Esophagus muscularis mucosa (tissue), 3 donors: Measurements from ENCODE around the gene GRB2.
"Not testable (repeated sequence)": the region's sequence is repeated elsewhere in the genome, so short reads cannot be mapped to it uniquely, and the experiment has no call there.

Experiments used
- POLR2A ChIP-seq: fragments of 450-650 bp; IDR thresholded peaks from one replicate; pipeline ENCODE4 v1.6.1; 2017; ENCODE audit warnings: antibody characterized with exemption, moderate library complexity, mild to moderate bottlenecking, low read depth
- POLR2AphosphoS5 ChIP-seq, 2 donors: sonication (generic); formaldehyde crosslinking; IDR thresholded peaks; one replicate each; pipeline ENCODE4 v1.6.1; 2017; ENCODE audit warnings: antibody characterized with exemption in 2 of 2
- TF ChIP-seq, protein P1 (sequence below), 3 experiments: fragments of 200-600 bp in 2 of 3; fragments of 450-650 bp in 1 of 3; sonication (generic) in 2 of 3; IDR thresholded peaks; one replicate each; pipeline ENCODE4 v1.5.1; 2017 to 2019; ENCODE audit warnings: antibody characterized with exemption in 3 of 3, mild to moderate bottlenecking in 2 of 3, moderate library complexity in 1 of 3

- TF ChIP-seq, protein P1, sequence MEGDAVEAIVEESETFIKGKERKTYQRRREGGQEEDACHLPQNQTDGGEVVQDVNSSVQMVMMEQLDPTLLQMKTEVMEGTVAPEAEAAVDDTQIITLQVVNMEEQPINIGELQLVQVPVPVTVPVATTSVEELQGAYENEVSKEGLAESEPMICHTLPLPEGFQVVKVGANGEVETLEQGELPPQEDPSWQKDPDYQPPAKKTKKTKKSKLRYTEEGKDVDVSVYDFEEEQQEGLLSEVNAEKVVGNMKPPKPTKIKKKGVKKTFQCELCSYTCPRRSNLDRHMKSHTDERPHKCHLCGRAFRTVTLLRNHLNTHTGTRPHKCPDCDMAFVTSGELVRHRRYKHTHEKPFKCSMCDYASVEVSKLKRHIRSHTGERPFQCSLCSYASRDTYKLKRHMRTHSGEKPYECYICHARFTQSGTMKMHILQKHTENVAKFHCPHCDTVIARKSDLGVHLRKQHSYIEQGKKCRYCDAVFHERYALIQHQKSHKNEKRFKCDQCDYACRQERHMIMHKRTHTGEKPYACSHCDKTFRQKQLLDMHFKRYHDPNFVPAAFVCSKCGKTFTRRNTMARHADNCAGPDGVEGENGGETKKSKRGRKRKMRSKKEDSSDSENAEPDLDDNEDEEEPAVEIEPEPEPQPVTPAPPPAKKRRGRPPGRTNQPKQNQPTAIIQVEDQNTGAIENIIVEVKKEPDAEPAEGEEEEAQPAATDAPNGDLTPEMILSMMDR (IDR thresholded peaks at IDR 0.05): not testable (repeated sequence)
- not testable (repeated sequence) for TF ChIP-seq POLR2A; POLR2AphosphoS5 (IDR thresholded peaks at IDR 0.05)
Observed at GRCh38 chr17:75437404-75437803, 31.9 kb upstream of the GRB2 start.
